Measurements from ENCODE around the gene CST3. TPM values are rescaled to one million over a fixed set of nuclear protein-coding genes. Genes with fewer than 3 reads are reported as not detected.
"Not testable (repeated sequence)": the region's sequence is repeated elsewhere in the genome, so short reads cannot be mapped to it uniquely, and the experiment has no call there.

Gene CST3
- total RNA-seq, 1 experiment from 2014 or later: 181 TPM

GRCh38 chr20:23635768-23636090 is 2.0 kb downstream of the CST3 start:
- H3K9me2 ChIP-seq (ENCODE audit: insufficient read depth); DNase-seq (ENCODE audit: low read depth, low spot score); H3K27ac ChIP-seq (ENCODE audit: low read depth, low read length); H2AFZ ChIP-seq (ENCODE audit: low read depth, low read length, poor library complexity, severe bottlenecking); H3K36me3 ChIP-seq (ENCODE audit: control insufficient read depth in 1 of 2, insufficient read depth in 2 of 2, low read length in 2 of 2); H3K9me3 ChIP-seq (ENCODE audit: control insufficient read depth in 1 of 2, insufficient read depth in 1 of 2, low read depth in 1 of 2, low read length in 2 of 2); H3K9ac ChIP-seq (ENCODE audit: low read length); H3K4me3 ChIP-seq (replicated peaks in 1 of 2; ENCODE audit: low read depth in 1 of 2, low read length in 2 of 2); CTCF ChIA-PET; POLR2A ChIA-PET; H3K27me3 ChIP-seq (ENCODE audit: insufficient read depth, low read length); RAD21 ChIA-PET (ENCODE audit: low non-redundant PET in 1 of 2, low total read pairs in 2 of 2, uncharacterized antibody in 2 of 2, unreplicated experiment in 2 of 2); ATAC-seq; BruUV-seq (replicated peaks); H4K20me1 ChIP-seq (ENCODE audit: insufficient read depth): not testable (repeated sequence)
- intact Hi-C loops (cut with micrococcal nuclease): loop anchor here (10.0 kb wide), 1 partner anchor 1559 kb away; the partner anchor contains the start of gene ENTPD6
- Histone ChIP-seq H3K4me1 (ENCODE audit: control insufficient read depth in 1 of 2, insufficient read depth in 2 of 2, low read length in 2 of 2) (peaks cover 27 to 42% of the 10 kb centered on the region in 2 experiments), H3K79me2 (ENCODE audit: insufficient read depth, low read length) (peaks cover 21% of the 10 kb centered on the region), H3K4me2 (ENCODE audit: low read length) (peak overlapping the region; percentile 97)

GRCh38 chr20:23634985-23635767 is 2.6 kb downstream of the CST3 start:
- no peak for DNase-seq (ENCODE audit: low read depth, low spot score)
- no peak for TF ChIP-seq CBX3 (IDR thresholded peaks at IDR 0.05; ENCODE audit: low read depth)
- TF ChIP-seq, protein P1, sequence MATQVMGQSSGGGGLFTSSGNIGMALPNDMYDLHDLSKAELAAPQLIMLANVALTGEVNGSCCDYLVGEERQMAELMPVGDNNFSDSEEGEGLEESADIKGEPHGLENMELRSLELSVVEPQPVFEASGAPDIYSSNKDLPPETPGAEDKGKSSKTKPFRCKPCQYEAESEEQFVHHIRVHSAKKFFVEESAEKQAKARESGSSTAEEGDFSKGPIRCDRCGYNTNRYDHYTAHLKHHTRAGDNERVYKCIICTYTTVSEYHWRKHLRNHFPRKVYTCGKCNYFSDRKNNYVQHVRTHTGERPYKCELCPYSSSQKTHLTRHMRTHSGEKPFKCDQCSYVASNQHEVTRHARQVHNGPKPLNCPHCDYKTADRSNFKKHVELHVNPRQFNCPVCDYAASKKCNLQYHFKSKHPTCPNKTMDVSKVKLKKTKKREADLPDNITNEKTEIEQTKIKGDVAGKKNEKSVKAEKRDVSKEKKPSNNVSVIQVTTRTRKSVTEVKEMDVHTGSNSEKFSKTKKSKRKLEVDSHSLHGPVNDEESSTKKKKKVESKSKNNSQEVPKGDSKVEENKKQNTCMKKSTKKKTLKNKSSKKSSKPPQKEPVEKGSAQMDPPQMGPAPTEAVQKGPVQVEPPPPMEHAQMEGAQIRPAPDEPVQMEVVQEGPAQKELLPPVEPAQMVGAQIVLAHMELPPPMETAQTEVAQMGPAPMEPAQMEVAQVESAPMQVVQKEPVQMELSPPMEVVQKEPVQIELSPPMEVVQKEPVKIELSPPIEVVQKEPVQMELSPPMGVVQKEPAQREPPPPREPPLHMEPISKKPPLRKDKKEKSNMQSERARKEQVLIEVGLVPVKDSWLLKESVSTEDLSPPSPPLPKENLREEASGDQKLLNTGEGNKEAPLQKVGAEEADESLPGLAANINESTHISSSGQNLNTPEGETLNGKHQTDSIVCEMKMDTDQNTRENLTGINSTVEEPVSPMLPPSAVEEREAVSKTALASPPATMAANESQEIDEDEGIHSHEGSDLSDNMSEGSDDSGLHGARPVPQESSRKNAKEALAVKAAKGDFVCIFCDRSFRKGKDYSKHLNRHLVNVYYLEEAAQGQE (IDR thresholded peaks at IDR 0.05; ENCODE audit: low read depth): no peak
- no peak for TF ChIP-seq FOSL1 (IDR thresholded peaks at IDR 0.05; ENCODE audit: low read depth)
- TF ChIP-seq MAX (IDR thresholded peaks at IDR 0.05): no peak
- no peak for TF ChIP-seq POLR2A (IDR thresholded peaks at IDR 0.05; ENCODE audit: borderline replicate concordance, extremely low read depth, insufficient read depth, insufficient read length)
- TF ChIP-seq ZNF274 (IDR thresholded peaks at IDR 0.05; ENCODE audit: low read depth, low read length): no peak
- TF ChIP-seq POLR2AphosphoS5 (IDR thresholded peaks at IDR 0.05; ENCODE audit: low read depth, low read length): no peak
- TF ChIP-seq TCF7L2 (IDR thresholded peaks at IDR 0.05; ENCODE audit: borderline replicate concordance, extremely low read depth, insufficient read depth, insufficient read length): no peak
- TF ChIP-seq RAD21 (IDR thresholded peaks at IDR 0.05; ENCODE audit: low read depth): no peak
- TF ChIP-seq YY1 (IDR thresholded peaks at IDR 0.05; ENCODE audit: extremely low read depth, insufficient replicate concordance, low read depth, low read length): no peak
- TF ChIP-seq SP1 (IDR thresholded peaks at IDR 0.05; ENCODE audit: low read depth): no peak
- H3K79me2 ChIP-seq (ENCODE audit: insufficient read depth, low read length): peaks cover 21% of the 10 kb centered on the region
- ATAC-seq: no peak
- CTCF ChIA-PET: no interaction called here
- no peaks in the 10 kb centered on the region for H4K20me1 ChIP-seq (ENCODE audit: insufficient read depth)
- H3K27ac ChIP-seq (ENCODE audit: low read depth, low read length): no peak overlapping the region
- H3K27me3 ChIP-seq (ENCODE audit: insufficient read depth, low read length): no peaks in the 10 kb centered on the region
- H2AFZ ChIP-seq (ENCODE audit: low read depth, low read length, poor library complexity, severe bottlenecking): no peak overlapping the region
- H3K4me2 ChIP-seq (ENCODE audit: low read length): no peak overlapping the region
- intact Hi-C loops (cut with micrococcal nuclease): loop anchor here (10.0 kb wide), 1 partner anchor 1560 kb away; the partner anchor contains the start of gene ENTPD6
- no TSS peak for BruUV-seq (replicated peaks)
- H3K9me3 ChIP-seq (ENCODE audit: control insufficient read depth in 1 of 2, insufficient read depth in 1 of 2, low read depth in 1 of 2, low read length in 2 of 2): no peaks in the 10 kb centered on the region
- peaks cover 5% of the 10 kb centered on the region in 2 experiments; a peak in 2 of 4 replicates for H3K36me3 ChIP-seq (ENCODE audit: control insufficient read depth in 1 of 2, insufficient read depth in 2 of 2, low read length in 2 of 2)
- no peaks in the 10 kb centered on the region for H3K9me2 ChIP-seq (ENCODE audit: insufficient read depth)
- H3K4me1 ChIP-seq (ENCODE audit: control insufficient read depth in 1 of 2, insufficient read depth in 2 of 2, low read length in 2 of 2): peaks cover 27 to 45% of the 10 kb centered on the region in 2 experiments
- RAD21 ChIA-PET (ENCODE audit: low non-redundant PET in 1 of 2, low total read pairs in 2 of 2, uncharacterized antibody in 2 of 2, unreplicated experiment in 2 of 2): no interaction called here
- no peak overlapping the region for H3K4me3 ChIP-seq (replicated peaks in 1 of 2; ENCODE audit: low read depth in 1 of 2, low read length in 2 of 2)
- POLR2A ChIA-PET: no interaction called here
- no peak overlapping the region for H3K9ac ChIP-seq (ENCODE audit: low read length)

Data from HCT116 (cell line).